MM.1S (cell line): ENCODE measurements around the gene GH2.
"Not testable (repeated sequence)": the region's sequence is repeated elsewhere in the genome, so short reads cannot be mapped to it uniquely, and the experiment has no call there.

ENCODE experiments used
- DNase-seq: peaks from one replicate; pipeline ENCODE4 v3.0.0-alpha.2; 2015
- H2AFZ ChIP-seq: fragments of 300-600 bp; sonication (generic); 2 replicates; pipeline ENCODE4 v1.6.0; 2016; ENCODE audit warnings: antibody characterized with exemption, low read length
- H3F3A ChIP-seq: fragments of 300-600 bp; sonication (generic); 2 replicates; pipeline ENCODE4 v1.6.1; 2016; ENCODE audit warnings: mild to moderate bottlenecking, antibody characterized with exemption, low read length, moderate library complexity, mixed read lengths; ENCODE audit not compliant: insufficient read depth
- H3K27ac ChIP-seq: fragments of 300-600 bp; sonication (generic); 2 replicates; pipeline ENCODE4 v1.5.1; 2016; ENCODE audit warnings: mild to moderate bottlenecking, low read length
- H3K27me3 ChIP-seq: fragments of 300-600 bp; sonication (generic); replicated peaks from 2 replicates; pipeline ENCODE4 v1.6.0; 2016; ENCODE audit warnings: low read length; ENCODE audit not compliant: insufficient read depth
- H3K36me3 ChIP-seq: fragments of 300-600 bp; sonication (generic); replicated peaks from 2 replicates; pipeline ENCODE4 v1.6.1; 2016; ENCODE audit warnings: mild to moderate bottlenecking, low read length, mixed read lengths; ENCODE audit not compliant: insufficient read depth
- H3K4me1 ChIP-seq: fragments of 300-600 bp; sonication (generic); 2 replicates; pipeline ENCODE4 v1.6.1; 2016; ENCODE audit warnings: low read length, mixed read lengths
- H3K4me2 ChIP-seq: fragments of 300-600 bp; sonication (generic); 2 replicates; pipeline ENCODE4 v1.6.0; 2016; ENCODE audit warnings: low read depth, low read length
- H3K4me3 ChIP-seq: fragments of 300-600 bp; sonication (generic); 2 replicates; pipeline ENCODE4 v1.5.1; 2016; ENCODE audit warnings: low read length, mixed read lengths
- H3K79me2 ChIP-seq: fragments of 300-600 bp; sonication (generic); 2 replicates; pipeline ENCODE4 v1.6.1; 2016; ENCODE audit warnings: mixed run types, low read length, mixed read lengths
- H3K9ac ChIP-seq: fragments of 300-600 bp; sonication (generic); 2 replicates; pipeline ENCODE4 v1.6.1; 2016; ENCODE audit warnings: low read length, mixed read lengths
- H3K9me2 ChIP-seq: fragments of 300-600 bp; sonication (generic); replicated peaks from 2 replicates; pipeline ENCODE4 v1.6.1; 2016; ENCODE audit warnings: mild to moderate bottlenecking, low read length, mixed read lengths; ENCODE audit not compliant: insufficient read depth
- H3K9me3 ChIP-seq: fragments of 300-600 bp; sonication (generic); replicated peaks from 2 replicates; pipeline ENCODE4 v1.6.1; 2016; ENCODE audit warnings: mild to moderate bottlenecking, low read length, mixed read lengths; ENCODE audit not compliant: insufficient read depth
- H4K20me1 ChIP-seq: fragments of 300-600 bp; sonication (generic); 2 replicates; pipeline ENCODE4 v1.6.1; 2016; ENCODE audit warnings: mild to moderate bottlenecking, low read length, moderate library complexity, mixed read lengths; ENCODE audit not compliant: insufficient read depth
- CTCF ChIP-seq: fragments of 300-600 bp; sonication (generic); IDR thresholded peaks from 2 replicates; pipeline ENCODE4 v1.5.1; 2016; ENCODE audit warnings: antibody characterized with exemption, low read length, mixed read lengths
- EZH2 ChIP-seq: fragments of 300-600 bp; sonication (generic); optimal IDR thresholded peaks from 2 replicates; pipeline ENCODE3; 2017; ENCODE audit warnings: low read depth, mild to moderate bottlenecking, antibody characterized with exemption, low read length, mixed read lengths
- EZH2phosphoT487 ChIP-seq: fragments of 300-600 bp; sonication (generic); IDR thresholded peaks from 2 replicates; pipeline ENCODE4 v1.6.1; 2018; ENCODE audit warnings: antibody characterized with exemption, low read length

Gene GH2

GRCh38 chr17:63916566-63917185, 34.9 kb upstream of the GH2 start:
- DNase-seq = no peak
- Histone ChIP-seq H3K4me2 (no peak overlapping the region), H3K27ac (no peak overlapping the region), H4K20me1 (no peaks in the 10 kb centered on the region), H2AFZ (no peak overlapping the region), H3K9ac (no peak overlapping the region), H3K27me3 (no peaks in the 10 kb centered on the region; the same call in 1 of the 2 replicates), H3K9me2 (no peaks in the 10 kb centered on the region), H3K36me3 (no peaks in the 10 kb centered on the region), H3K4me3 (no peak overlapping the region), H3K79me2 (no peaks in the 10 kb centered on the region), H3K9me3 (no peaks in the 10 kb centered on the region), H3F3A (no peaks in the 10 kb centered on the region), H3K4me1 (no peaks in the 10 kb centered on the region)
- TF ChIP-seq EZH2phosphoT487 (no peak), CTCF (no peak), EZH2 (no peak)

- not testable (repeated sequence) for H3K4me1 ChIP-seq, H3K79me2 ChIP-seq, H3K27ac ChIP-seq, H3K9ac ChIP-seq, H3K9me2 ChIP-seq, DNase-seq, H4K20me1 ChIP-seq, H2AFZ ChIP-seq, H3K4me3 ChIP-seq, H3K4me2 ChIP-seq, H3F3A ChIP-seq, H3K36me3 ChIP-seq, H3K27me3 ChIP-seq, H3K9me3 ChIP-seq
Measured at GRCh38 chr17:63915753-63916152, 34.0 kb upstream of the GH2 start.

- Histone ChIP-seq H2AFZ (no peak overlapping the region), H4K20me1 (no peaks in the 10 kb centered on the region), H3K9me3 (no peaks in the 10 kb centered on the region), H3K4me2 (no peak overlapping the region), H3F3A (no peaks in the 10 kb centered on the region), H3K9me2 (no peaks in the 10 kb centered on the region), H3K79me2 (no peaks in the 10 kb centered on the region), H3K27ac (no peak overlapping the region), H3K9ac (no peak overlapping the region), H3K36me3 (no peaks in the 10 kb centered on the region), H3K27me3 (no peaks in the 10 kb centered on the region; the same call in 1 of the 2 replicates), H3K4me3 (no peak overlapping the region), H3K4me1 (no peaks in the 10 kb centered on the region)
- no peak for DNase-seq
- TF ChIP-seq EZH2 = no peak
- TF ChIP-seq EZH2phosphoT487 = no peak
- TF ChIP-seq CTCF = no peak
Measured at GRCh38 chr17:63914471-63914870, 32.7 kb upstream of the GH2 start.

- Histone ChIP-seq H3K4me1 (no peaks in the 10 kb centered on the region), H3K36me3 (no peaks in the 10 kb centered on the region), H3K9ac (no peak overlapping the region), H3K27me3 (no peaks in the 10 kb centered on the region; the same call in 1 of the 2 replicates), H3K9me3 (no peaks in the 10 kb centered on the region), H2AFZ (no peak overlapping the region), H3K4me3 (no peak overlapping the region), H4K20me1 (no peaks in the 10 kb centered on the region), H3K9me2 (no peaks in the 10 kb centered on the region), H3K4me2 (no peak overlapping the region), H3K79me2 (no peaks in the 10 kb centered on the region), H3K27ac (no peak overlapping the region), H3F3A (no peaks in the 10 kb centered on the region)
- TF ChIP-seq CTCF = peak; percentile 52
- TF ChIP-seq EZH2phosphoT487 = no peak
- TF ChIP-seq EZH2 = no peak
- DNase-seq = peak; percentile 20
Measured at GRCh38 chr17:63911657-63912100, 29.9 kb upstream of the GH2 start.
